Measurements from ENCODE around the gene DLD.
"Not testable (repeated sequence)": the region's sequence is repeated elsewhere in the genome, so short reads cannot be mapped to it uniquely, and the experiment has no call there.

Gene DLD

DNA sequence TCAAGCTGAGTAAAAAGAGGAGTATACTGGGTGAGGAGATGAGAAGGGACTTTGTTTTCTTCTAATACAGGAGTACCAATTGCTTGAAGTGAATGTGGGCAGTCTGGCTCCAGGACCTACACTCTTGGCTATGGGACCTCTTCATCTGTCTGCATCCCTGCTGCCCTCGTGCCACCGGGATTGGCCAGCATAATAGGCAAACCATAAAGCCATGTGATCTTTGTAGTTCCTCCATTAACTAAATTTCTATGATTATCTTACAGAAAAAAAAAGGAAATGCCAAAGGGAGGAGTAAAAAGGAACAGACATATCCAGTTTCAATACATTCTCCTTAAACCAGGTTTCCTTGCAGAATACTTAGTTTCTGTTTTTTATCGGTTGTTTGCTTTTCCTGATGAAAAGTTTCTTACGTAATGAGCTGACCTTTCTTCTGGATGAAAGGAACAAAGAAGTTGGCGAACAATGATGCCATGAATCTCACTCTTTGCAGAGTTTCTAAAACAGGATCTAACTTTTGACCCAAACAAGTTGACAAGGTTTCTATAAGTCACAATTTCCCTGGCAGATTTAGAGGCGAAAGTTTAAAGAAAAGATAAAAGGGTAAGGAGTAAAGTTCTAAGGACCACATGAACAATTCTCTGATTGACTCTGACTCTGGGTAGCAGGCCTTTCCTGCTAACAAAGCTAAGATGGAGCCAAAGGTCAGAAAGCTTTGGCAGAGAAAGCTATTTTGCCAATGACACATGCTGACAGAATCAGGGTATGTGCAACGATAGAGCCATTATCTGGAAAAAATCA is 57.9 kb downstream of the DLD start:
- ATAC-seq (replicated peaks) (no peak), DNase-seq (no peak)
- no peak overlapping the region for H3K27ac Mint-ChIP-seq
- no peaks in the 10 kb centered on the region for H3K36me3 Mint-ChIP-seq (ENCODE audit: insufficient read depth)
- H3K9me3 Mint-ChIP-seq = no peaks in the 10 kb centered on the region
- peaks cover 12 to 30% of the 10 kb centered on the region in 2 donors for H3K27me3 Mint-ChIP-seq
- no peak overlapping the region for H3K4me3 Mint-ChIP-seq
- no peaks in the 10 kb centered on the region for H3K4me1 Mint-ChIP-seq (ENCODE audit: low read depth in 2 of 2)

DNA sequence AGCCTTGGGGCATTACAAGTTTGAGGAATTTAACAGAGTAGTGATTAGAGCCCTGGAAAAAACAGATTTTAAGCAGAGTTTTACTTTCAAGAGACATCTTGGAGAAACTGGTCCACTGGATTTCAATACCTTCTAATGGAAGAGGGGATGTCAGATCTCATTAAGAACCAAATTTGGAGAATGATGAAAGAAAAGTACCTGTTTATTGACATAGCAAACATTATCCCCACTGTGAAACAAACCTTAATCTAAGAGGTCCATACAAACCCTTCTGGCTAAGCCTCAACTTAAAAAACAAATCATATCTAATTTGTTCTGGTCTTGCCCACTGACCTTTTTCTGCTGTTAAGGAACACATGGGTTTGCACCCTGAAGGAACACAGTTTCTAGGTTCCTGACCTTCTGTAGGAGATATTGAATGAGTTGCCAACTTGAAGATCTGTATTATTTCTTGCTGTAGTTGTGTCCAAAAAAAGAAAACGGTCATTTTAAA is 58.5 kb downstream of the DLD start:
- H3K4me3 Mint-ChIP-seq = no peak overlapping the region
- no peaks in the 10 kb centered on the region for H3K9me3 Mint-ChIP-seq
- H3K27ac Mint-ChIP-seq = no peak overlapping the region
- H3K36me3 Mint-ChIP-seq (ENCODE audit: insufficient read depth) = no peaks in the 10 kb centered on the region
- H3K27me3 Mint-ChIP-seq = peaks cover 12 to 30% of the 10 kb centered on the region in 2 donors
- H3K4me1 Mint-ChIP-seq (ENCODE audit: low read depth in 2 of 2) = no peaks in the 10 kb centered on the region
- no peak for ATAC-seq (replicated peaks)
- DNase-seq = no peak

DNA sequence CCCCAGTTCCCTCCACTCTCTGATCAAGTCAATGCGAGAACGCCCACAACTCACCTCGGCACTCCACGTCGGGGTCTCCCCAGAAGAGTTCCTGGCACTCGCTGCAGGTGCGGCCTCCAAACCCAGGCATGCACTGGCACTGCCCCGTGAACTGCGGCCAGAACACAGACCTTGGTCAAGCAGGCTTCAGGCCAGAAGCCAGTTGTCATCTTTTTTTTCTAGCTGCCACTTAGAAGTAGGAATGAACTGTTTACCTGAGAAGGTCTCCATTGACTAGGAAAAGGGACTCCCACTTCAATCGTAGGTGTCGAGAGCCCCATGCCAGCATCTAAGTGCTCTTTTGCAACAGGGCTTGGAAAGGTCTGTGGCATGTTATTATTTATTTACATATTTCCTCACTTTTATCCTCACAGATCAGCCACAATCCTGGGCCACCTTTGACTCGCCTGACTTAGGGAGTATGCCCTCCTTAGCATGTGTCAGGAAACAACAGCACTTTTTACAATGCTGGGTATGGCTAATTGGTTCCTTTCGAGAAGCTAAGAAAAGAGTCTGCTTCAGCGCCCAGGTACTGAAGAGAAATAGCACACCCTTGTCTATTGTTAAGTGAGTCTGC is 60.3 kb downstream of the DLD start:
- H3K36me3 Mint-ChIP-seq (ENCODE audit: insufficient read depth) = no peaks in the 10 kb centered on the region
- ATAC-seq (replicated peaks) (no peak), DNase-seq (no peak)
- H3K27me3 Mint-ChIP-seq = peaks cover 15 to 41% of the 10 kb centered on the region in 2 donors
- H3K4me3 Mint-ChIP-seq = no peak overlapping the region
- H3K9me3 Mint-ChIP-seq = no peaks in the 10 kb centered on the region
- no peak overlapping the region for H3K27ac Mint-ChIP-seq
- H3K4me1 Mint-ChIP-seq (ENCODE audit: low read depth in 2 of 2) = no peaks in the 10 kb centered on the region

DNA sequence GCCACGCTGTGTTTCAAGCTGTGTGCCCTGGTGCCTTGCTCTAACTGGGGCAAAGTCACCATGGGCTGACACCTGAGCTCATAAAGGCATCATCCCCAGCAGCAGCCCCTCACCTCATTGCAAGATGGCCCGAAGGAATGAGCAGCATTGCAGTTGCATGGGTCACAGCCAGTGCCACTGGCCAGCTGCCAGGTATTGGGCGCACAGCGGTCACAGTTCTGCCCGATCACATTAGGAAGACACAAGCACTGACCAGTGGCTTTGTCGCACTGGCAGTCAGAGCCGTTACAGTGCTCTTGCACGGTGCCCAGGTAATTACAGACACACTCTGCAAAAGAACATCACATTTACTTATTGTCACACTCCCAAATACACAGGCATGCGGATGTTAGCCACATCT is 60.9 kb downstream of the DLD start:
- no peak for ATAC-seq (replicated peaks)

DNA sequence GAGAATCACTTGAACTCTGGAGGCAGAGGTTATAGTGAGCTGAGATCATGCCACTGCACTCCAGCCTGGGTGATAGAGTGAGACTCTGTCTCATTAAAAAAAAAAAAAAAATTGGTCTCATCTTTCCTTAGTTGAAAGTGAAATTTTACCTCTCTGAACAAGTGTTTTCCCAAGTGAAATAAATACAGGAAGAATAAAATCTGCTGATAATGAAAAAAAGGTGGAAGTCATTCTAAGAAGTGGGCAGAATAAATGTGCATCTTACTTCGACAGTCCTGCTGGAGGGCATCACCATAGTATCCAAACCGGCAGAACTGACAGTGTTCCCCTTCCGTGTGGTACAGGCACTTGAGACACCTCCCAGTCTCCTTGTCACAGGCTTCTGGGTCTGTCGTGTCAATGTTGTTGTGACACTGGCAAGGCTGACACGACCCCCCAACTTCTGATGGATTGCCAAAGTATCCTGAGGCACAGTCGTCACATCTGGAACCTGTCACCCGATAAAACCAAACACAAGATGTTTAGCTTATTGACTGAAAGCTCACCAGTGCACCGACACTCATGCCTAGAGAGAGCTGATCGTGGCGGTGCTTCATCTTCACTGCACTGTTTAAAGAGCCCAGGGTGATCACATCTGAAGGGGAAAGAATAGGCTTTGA is 62.4 kb downstream of the DLD start:
- ATAC-seq (replicated peaks) (no peak), DNase-seq (no peak)
- Mint-ChIP-seq H3K9me3 (no peaks in the 10 kb centered on the region), H3K36me3 (ENCODE audit: insufficient read depth) (no peaks in the 10 kb centered on the region), H3K27me3 (peaks cover 15 to 51% of the 10 kb centered on the region in 2 donors), H3K4me1 (ENCODE audit: low read depth in 2 of 2) (no peaks in the 10 kb centered on the region), H3K27ac (no peak overlapping the region), H3K4me3 (no peak overlapping the region)

More for the DNA sequence above, 60.9 kb downstream of the DLD start:
- DNase-seq = no peak
- Mint-ChIP-seq H3K4me1 (ENCODE audit: low read depth in 2 of 2) (no peaks in the 10 kb centered on the region), H3K4me3 (no peak overlapping the region), H3K27me3 (peaks cover 19 to 48% of the 10 kb centered on the region in 2 donors), H3K36me3 (ENCODE audit: insufficient read depth) (no peaks in the 10 kb centered on the region), H3K9me3 (no peaks in the 10 kb centered on the region), H3K27ac (no peak overlapping the region)

DNA sequence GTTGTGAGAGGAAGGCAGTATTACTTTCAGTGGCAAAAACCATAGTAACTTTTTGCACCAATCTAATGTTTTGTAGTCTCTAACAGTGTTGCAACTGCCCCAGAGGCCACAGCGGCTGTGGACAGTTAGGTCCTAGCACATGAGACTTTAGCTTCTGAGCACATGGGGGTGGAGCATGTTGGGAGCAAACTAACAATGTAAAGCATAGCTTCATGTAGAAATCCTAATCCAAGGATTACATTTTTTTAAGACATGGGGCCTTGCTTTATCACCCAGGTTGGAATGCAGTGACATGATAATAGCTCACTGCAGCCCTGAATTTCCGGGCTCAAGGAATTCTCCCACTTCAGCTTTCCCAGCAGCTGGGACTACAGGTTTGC is 62.9 kb downstream of the DLD start:
- H3K9me3 Mint-ChIP-seq = no peaks in the 10 kb centered on the region
- no peaks in the 10 kb centered on the region for H3K4me1 Mint-ChIP-seq (ENCODE audit: low read depth in 2 of 2)
- peaks cover 18 to 56% of the 10 kb centered on the region in 2 donors for H3K27me3 Mint-ChIP-seq
- H3K36me3 Mint-ChIP-seq (ENCODE audit: insufficient read depth) = no peaks in the 10 kb centered on the region
- H3K27ac Mint-ChIP-seq = no peak overlapping the region
- DNase-seq (no peak), ATAC-seq (replicated peaks) (no peak)
- H3K4me3 Mint-ChIP-seq = no peak overlapping the region

DNA sequence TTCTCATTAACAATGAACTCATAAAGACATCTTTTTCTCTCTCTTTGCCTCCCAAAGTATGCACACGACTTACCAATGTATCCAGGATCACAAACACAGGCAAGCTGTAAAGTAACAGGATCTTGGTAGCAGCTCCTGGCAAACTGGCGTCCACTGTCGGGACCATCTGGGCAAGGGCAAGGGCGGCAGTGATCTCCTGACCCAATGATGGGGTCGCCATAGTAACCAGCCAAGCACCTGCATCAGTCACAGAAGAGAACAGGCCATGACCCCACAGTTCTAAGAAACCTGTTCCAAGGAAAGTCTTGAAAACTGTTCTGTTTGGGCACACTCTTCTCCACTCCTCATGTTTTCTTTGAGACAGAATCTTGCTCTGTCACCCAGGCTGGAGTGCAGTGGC is 64.4 kb downstream of the DLD start:
- H3K4me3 Mint-ChIP-seq = no peak overlapping the region
- no peaks in the 10 kb centered on the region for H3K4me1 Mint-ChIP-seq (ENCODE audit: low read depth in 2 of 2)
- ATAC-seq (replicated peaks) = no peak
- no peak overlapping the region for H3K27ac Mint-ChIP-seq
- no peak for DNase-seq
- H3K27me3 Mint-ChIP-seq = peaks cover 18 to 71% of the 10 kb centered on the region in 2 donors
- no peaks in the 10 kb centered on the region for H3K36me3 Mint-ChIP-seq (ENCODE audit: insufficient read depth)
- no peaks in the 10 kb centered on the region for H3K9me3 Mint-ChIP-seq

DNA sequence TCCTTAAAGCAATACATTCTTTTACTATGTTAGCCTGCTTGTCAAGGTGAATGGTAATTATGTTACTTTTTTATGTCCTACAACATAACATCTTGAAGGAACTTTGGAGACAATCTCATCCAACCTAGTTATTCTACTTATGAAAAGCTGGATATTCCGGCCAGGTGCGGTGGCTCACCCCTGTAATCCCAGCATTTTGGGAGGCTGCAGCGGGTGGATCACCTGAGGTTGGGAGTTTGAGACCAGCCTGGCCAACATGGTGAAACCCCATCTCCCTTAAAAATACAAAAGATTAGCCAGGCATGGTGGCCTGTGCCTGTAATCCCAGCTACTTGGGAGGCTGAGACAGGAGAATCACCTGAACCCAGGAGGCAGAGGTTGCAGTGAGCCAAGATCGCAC is 66.0 kb downstream of the DLD start:
- ATAC-seq (replicated peaks); H3K36me3 Mint-ChIP-seq (ENCODE audit: insufficient read depth); H3K27ac Mint-ChIP-seq; H3K4me3 Mint-ChIP-seq; H3K9me3 Mint-ChIP-seq; DNase-seq; H3K4me1 Mint-ChIP-seq (ENCODE audit: low read depth in 2 of 2): not testable (repeated sequence)
- H3K27me3 Mint-ChIP-seq = peaks cover 18 to 60% of the 10 kb centered on the region in 2 donors

DNA sequence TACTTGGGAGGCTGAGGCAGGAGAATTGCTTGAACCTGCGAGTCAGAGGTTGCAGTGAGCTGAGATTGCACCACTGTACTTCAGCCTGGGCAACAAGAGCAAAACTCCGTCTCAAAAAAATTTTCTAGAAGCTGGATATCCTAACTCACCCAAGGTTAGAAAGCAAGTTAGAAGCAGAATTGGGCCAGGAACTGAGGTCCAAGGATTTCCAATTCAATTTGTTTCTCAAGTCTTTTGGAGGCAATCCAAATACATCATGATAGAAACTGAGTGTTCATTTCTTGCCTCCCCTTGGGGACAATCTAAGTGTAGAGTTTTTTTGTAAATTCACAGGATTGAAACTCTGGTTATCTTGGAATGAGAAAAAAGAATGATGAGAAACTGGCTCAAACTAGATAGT is 66.5 kb downstream of the DLD start:
- no peaks in the 10 kb centered on the region for H3K9me3 Mint-ChIP-seq
- ATAC-seq (replicated peaks) (no peak), DNase-seq (no peak)
- peaks cover 18 to 55% of the 10 kb centered on the region in 2 donors for H3K27me3 Mint-ChIP-seq
- H3K4me3 Mint-ChIP-seq = no peak overlapping the region
- H3K27ac Mint-ChIP-seq = no peak overlapping the region
- H3K36me3 Mint-ChIP-seq (ENCODE audit: insufficient read depth) = no peaks in the 10 kb centered on the region
- H3K4me1 Mint-ChIP-seq (ENCODE audit: low read depth in 2 of 2) = no peaks in the 10 kb centered on the region

DNA sequence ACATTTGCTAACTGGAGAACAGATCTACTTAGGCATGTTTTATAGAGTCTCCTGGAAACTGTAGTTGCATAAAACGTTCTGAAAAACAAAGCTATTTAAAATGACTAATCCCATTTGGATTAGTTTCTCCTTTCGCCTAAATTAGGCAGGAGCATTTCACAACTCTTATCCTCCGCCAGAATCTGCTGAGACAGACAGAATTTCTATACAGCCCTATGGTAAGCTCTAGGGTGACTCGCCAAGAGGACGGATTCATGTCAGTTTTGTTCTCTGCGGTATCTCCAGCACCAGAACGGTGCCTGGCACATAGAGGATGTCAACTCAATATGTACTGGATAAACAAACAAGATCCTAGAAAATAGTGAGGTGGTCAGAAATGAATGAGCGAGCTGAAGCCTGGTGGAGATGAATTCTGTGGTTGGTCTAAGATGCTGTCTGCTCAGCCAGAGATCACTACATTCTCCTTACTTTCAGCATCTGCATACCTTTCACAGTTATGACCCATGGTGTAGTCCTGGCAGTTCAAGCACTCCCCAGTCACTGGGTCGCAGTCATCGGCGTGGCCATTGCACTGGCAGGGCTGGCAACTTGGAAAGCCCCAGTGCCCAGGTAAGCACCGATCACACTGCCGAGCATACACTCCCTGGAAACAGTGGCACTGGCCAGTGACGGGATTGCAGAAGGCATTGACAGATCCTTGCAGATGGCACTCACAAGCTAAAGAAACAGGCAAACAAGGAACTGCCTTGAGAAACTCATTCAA is 68.0 kb downstream of the DLD start:
- peaks cover 18 to 42% of the 10 kb centered on the region in 2 donors for H3K27me3 Mint-ChIP-seq
- no peak overlapping the region for H3K27ac Mint-ChIP-seq
- H3K36me3 Mint-ChIP-seq (ENCODE audit: insufficient read depth) = no peaks in the 10 kb centered on the region
- no peak for DNase-seq
- H3K4me3 Mint-ChIP-seq = no peak overlapping the region
- no peaks in the 10 kb centered on the region for H3K4me1 Mint-ChIP-seq (ENCODE audit: low read depth in 2 of 2)
- no peak for ATAC-seq (replicated peaks)
- no peaks in the 10 kb centered on the region for H3K9me3 Mint-ChIP-seq

DNA sequence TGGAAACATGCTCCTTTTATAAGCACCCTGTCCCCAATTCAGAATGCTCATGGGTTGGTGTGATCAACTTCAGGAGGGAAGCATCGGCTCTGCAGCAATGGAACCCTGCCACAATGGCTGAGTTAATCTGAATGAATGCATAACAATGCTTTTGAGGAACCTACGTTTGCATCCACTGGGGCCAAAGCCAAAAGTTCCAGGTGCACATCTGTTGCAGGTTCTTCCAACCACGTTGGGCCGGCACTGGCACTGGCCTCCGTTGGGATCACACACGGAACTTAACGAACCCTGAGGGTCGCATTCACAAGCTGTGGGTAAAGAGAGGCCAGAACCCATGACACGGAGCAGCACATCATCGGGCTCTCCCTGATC is 68.5 kb downstream of the DLD start:
- H3K4me1 Mint-ChIP-seq (ENCODE audit: low read depth in 2 of 2) = no peaks in the 10 kb centered on the region
- DNase-seq (no peak), ATAC-seq (replicated peaks) (no peak)
- H3K36me3 Mint-ChIP-seq (ENCODE audit: insufficient read depth) = no peaks in the 10 kb centered on the region
- no peak overlapping the region for H3K27ac Mint-ChIP-seq
- H3K9me3 Mint-ChIP-seq = no peaks in the 10 kb centered on the region
- H3K4me3 Mint-ChIP-seq = no peak overlapping the region
- H3K27me3 Mint-ChIP-seq = peaks cover 18 to 42% of the 10 kb centered on the region in 2 donors

DNA sequence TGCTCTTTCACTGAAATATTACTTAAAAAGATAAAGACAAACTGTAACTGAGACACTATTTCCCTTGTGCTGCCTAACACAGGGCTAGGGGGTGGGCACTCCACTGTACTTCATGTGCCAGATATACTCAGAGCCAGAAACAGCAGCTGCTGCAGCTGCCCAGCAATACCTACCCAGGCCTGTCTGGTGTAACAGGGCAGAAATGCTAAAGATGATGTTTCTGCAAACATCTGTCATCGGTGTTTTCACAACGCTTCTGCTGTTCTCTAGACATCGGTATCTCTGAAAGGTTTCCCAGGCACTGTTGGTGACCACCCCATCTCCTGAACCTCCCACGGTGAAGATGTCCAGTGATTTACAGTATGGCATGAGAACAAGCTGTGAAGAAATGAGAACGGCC is 69.3 kb downstream of the DLD start:
- Mint-ChIP-seq H3K36me3 (ENCODE audit: insufficient read depth) (no peaks in the 10 kb centered on the region), H3K27ac (no peak overlapping the region), H3K4me3 (no peak overlapping the region), H3K4me1 (ENCODE audit: low read depth in 2 of 2) (no peaks in the 10 kb centered on the region), H3K27me3 (peaks cover 23 to 47% of the 10 kb centered on the region in 2 donors), H3K9me3 (no peaks in the 10 kb centered on the region)
- no peak for ATAC-seq (replicated peaks)
- DNase-seq = no peak

DNA sequence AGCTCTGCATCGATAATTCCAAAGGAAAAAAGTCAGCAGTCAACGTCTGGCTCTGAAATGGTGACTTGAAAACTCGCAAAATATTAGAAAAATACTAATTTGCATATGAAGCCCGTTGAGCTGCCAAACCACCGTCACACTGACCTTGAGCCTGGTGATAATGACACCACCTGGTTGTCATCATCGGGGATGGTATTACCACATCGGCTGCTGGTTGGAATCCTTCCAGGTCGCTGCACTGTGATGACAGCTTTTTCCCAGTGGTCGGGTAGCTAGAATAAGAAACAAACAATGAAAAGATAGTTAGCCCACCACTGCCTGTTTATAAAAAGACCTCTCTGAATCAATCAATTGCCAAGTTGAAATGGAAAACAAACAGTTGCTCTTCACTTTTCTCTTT is 70.4 kb downstream of the DLD start:
- Mint-ChIP-seq H3K27ac (no peak overlapping the region), H3K9me3 (no peaks in the 10 kb centered on the region), H3K27me3 (peaks cover 20 to 38% of the 10 kb centered on the region in 2 donors), H3K36me3 (ENCODE audit: insufficient read depth) (no peaks in the 10 kb centered on the region), H3K4me1 (ENCODE audit: low read depth in 2 of 2) (no peaks in the 10 kb centered on the region), H3K4me3 (no peak overlapping the region)
- DNase-seq (no peak), ATAC-seq (replicated peaks) (no peak)
